HG03439 (cell line): ENCODE results near the gene KLHDC10.
"Not testable (repeated sequence)": the region's sequence is repeated elsewhere in the genome, so short reads cannot be mapped to it uniquely, and the experiment has no call there.

Experiments used
- ATAC-seq: cut with Tn5 transposase; IDR thresholded peaks from one replicate; pipeline ENCODE4 v1.9.1; 2021; ENCODE audit warnings: mild to moderate bottlenecking, moderate library complexity; ENCODE audit not compliant: unreplicated experiment

KLHDC10 gene

DNA sequence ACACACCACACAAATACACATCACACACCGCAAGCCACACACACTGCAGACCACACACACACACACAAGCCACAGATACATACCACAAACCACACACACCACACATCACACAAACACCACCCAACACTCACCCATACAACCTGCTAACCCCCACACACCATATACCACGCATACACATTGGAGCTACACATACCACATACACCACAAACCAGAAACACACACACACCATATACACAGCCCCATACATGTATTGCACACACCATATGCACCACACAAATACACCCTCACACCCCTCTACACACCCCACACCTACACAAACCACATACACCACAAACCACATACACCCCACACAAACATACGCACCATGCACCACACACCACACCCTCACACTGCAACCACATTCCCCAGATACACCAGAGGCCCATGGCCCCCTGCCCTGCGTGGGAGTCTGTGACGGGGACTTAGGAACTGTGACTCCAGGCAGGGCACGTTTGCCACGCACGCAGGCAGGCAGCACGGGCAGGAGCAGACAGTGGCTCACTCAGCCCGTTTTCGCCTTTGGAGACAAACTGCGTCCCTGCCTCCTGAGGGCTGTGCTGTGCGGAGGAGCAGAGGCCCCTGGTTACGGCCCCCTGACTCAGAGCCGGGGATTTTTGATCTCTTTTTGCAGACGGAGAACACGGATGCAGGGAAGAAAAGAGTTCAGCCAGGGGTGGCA is 82.3 kb downstream of the KLHDC10 start:
- ATAC-seq, result no peak

DNA sequence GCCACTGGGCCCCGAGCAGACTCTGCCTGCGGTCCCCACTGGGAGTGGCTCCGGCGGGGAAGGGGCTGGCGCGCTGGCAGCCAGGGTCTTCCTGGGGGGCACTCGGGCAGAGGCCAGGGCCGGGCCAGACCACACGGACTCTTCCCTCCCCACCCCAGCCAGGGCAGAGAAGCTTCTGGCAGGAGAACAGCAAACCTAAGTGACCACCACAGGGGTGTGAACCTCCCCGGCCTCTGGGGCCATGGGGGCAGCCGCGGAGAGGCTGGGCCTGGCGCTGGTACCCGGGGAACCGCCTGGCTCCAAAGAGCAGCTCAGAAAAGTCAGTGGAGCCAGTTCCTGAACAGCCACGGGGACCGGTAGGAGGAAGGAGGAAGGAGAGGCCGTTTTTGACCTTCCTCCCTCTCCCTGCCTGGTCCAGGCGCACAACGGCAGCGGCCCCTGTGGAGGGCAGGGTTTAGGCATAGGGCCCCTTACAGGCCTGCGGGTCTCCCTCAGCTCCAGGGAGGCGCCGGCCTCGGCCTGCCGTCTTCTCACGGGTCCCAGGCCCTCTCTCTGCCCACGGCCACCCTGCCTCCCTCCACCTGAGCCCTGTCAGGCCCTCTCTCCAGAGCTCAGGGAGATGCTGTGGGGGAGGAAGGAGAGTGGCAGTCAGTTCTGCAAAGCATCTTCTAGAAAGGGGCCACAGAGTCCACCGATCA is 83.0 kb downstream of the KLHDC10 start:
- ATAC-seq, result no peak

DNA sequence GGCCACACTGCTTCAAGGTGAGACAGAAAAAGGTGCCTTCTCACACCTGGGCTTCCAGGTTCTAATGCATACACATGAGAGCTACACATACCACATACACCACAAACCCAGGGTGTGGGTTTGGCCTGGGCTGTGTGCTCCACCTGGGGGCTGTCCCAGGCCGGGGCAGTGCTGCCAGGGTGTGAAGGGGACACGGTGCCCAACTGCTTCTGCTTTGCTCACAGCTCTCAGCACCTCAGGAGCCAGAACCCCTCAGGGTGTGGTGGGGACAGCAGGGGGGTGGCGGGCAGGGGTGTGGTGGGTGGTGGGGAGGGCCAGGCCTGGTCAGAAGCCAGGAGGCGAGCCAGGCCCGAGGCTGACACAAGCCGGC is 83.8 kb downstream of the KLHDC10 start:
- no peak for ATAC-seq

DNA sequence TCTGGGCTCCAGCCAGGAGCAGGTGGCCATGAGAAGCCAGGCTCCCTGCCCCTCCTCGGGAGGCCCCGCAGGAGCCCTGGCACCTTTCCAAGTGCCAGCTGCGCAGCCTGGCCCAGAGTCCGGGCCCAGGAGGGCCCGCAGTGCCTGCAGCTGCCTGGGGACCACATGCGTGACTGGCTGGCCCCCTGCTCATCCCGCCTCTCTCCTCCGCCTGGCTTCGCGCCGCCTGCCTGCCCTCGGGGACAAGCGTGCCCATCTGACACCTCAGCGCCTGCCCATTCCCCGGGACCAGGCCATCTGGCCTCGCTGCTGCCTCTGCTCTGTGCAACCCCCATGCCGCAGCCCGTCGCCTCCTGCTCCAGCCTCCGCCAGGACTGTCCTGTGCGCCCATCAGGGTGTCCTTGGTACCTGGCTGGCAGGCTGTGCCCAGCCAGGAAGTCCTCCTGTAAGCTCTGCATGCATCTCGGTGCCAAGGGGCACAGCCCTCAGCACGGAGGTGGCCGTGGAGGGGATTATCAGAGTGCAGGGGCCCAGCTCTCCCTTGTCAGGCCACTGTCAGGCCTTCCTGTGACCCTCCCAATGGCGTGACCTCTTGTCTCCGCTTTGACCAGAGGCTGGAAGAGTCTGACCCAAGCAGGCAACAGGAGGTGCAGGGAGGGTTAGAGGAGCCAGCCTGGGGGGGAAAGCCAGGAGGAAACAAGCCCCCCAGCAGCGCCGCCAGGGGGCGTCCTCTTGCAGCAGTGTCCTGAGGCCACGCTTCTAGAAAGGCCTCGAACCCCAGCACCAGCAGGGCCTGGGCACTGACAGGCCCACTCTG is 84.4 kb downstream of the KLHDC10 start:
- ATAC-seq, result no peak

DNA sequence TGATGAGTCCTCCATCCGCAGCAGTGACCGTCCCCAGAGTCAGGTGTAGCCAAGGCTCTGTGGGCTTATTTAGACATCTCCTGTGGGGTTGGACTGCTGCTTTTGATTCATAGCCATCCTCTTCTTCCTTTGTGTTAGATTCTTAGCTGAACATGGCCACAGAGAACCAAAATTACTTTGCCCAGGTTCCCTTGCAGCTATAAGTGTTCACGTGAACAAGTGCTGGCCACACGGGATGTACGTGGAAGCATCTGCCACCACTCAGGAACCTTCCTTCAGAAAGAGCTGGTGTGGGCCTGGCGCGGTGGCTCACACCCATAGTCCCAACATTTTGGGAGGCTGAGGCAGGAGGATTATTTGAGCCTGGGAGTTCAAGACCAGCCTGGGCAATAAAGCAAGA is 85.8 kb downstream of the KLHDC10 start:
- no peak for ATAC-seq

DNA sequence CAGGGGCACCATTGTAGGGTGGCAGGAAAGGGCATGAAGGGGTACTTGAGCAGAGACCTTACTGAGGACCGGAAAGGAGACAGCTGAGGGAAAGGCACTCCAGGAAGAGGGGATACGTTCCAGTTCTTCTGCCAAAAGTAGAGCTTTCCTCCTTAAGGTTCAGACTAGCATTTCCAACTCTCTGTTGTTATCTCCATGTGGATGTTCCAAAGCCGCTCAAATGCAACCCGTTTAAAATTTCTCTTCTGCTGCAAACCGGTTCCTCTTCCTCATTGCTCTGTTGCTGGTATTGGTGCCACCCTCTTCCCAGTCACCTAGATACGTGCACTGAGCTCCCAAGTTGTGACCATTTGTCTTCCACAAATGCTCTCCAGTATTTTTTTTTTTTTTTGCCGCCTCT is 87.4 kb downstream of the KLHDC10 start:
- ATAC-seq, result no peak

DNA sequence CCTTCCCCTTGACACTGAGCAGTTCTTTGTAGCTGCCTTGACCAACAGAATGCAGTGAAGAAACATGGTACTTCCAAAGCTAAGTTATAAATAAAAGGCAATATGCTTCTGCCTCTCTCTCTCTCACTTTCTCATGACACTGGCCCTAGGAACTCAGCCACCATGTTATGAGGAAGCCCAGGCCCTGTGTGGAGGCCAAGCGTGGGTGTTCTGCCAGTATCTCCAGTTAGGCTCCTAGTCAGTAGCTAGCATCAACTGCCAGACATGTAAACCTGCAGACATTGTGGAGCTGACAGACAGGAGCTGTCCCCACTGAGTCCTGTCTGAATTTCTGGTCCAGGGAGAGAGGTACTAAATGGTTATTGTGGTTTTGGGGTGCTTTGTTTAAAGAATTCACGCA is 89.7 kb downstream of the KLHDC10 start:
- ATAC-seq, result no peak

DNA sequence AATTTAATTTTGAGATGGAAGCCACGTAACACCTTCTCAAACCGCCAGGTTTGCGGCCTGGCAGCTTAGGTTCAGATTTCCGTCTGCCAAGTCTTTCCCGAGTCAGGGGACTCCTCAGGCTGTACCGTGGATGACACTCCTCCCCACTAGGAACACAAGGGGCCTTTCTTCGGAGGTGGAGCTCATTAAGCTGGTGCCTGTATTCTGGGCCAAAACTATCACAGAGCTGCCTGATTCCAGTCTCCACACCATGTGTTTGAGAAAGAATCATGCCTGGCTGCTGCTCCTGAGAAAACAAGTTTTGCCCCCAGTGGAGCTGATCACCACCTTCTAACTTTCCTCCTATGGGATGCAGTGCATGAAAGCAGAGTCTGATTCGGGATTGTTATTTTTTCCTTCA is 90.1 kb downstream of the KLHDC10 start:
- ATAC-seq, result no peak

DNA sequence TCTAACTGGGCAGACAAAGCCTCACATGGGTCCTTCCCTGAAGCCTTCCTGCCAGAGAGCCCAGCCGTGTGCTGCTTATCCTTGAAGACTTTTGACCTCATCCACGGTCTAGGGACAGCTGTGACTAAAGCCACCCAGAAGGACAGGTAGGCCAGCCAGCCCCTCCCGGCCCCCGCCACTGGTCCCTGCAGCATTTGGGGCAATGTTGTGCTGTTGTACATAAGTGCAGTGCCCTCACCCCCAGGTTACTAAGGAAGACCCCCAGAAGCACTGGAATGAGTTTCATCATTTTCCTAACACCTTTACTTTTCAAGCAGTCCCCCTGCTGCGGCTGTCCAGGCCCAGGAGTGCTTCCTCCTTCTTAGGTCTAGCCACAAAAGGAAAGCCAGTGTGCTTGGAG is 91.9 kb downstream of the KLHDC10 start:
- no peak for ATAC-seq

DNA sequence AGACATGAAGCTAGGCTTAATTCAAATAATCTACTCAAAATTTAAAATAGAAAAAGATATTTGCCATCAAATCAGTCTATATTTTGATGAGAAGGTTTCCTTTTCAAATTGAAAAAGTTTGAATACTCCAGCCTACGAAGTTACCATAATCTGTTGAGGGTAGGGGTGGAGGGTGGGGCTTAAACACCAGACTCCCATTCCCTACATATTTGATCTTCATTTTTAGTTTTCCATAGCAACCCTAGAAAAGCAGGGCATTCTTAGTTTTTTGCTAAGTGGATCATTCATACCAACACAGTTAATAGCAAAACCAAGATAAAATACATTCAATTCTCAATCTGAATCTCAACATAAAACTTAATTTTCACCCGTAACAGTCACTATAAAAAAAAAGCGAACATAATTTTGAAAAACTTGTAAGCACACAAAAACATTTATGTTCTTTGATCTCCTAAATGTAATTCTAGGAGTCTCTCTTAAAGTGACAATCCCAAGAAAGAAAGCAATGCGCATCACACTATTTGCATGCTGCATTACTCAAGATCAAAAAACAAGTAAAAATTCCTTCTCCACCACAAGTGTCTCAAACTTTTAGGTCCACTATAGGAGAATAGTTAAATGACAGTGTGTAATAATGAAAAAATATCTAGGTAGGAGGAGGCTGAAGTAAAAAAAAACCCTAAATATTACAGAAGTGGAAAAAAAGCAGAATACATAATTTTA is 104.1 kb downstream of the KLHDC10 start:
- ATAC-seq, result no peak

DNA sequence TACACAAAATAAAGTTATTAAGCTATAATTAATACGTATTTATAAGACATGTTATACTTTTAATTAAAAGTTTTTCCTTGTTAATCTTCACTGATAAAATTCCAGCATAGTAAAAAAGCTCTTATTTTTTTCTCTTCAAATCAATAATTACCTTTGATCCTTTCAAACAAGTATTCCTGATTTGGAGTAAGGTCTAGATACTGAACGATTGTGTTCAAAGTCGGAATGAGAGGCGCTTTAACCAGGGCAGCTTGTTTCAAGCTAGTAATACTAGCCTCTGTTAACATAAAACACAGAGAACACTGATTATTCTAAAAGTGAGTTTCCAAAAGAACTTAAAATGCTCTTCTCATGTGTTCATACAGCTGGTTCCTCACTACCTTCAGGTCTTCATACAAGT is 107.9 kb downstream of the KLHDC10 start:
- ATAC-seq, result no peak

DNA sequence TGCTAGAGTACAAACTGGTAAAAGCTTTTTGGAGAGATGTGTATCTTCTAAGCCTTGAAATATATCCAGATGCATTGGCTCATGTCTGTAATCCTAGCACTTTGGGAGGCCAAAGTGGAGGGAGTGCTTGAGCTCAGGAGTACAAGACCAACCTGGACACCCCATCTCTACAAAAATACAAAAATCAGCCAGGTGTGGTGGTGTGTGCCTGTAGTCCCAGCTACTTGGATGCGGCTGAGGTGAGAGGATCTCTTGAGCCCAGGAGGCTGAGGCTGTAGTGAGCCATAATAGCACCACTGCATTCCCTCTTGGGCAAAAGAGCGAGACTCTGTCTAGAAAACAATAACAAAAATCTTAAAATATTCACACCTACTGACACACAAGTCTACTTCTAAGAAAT is 109.3 kb downstream of the KLHDC10 start:
- ATAC-seq, result no peak

DNA sequence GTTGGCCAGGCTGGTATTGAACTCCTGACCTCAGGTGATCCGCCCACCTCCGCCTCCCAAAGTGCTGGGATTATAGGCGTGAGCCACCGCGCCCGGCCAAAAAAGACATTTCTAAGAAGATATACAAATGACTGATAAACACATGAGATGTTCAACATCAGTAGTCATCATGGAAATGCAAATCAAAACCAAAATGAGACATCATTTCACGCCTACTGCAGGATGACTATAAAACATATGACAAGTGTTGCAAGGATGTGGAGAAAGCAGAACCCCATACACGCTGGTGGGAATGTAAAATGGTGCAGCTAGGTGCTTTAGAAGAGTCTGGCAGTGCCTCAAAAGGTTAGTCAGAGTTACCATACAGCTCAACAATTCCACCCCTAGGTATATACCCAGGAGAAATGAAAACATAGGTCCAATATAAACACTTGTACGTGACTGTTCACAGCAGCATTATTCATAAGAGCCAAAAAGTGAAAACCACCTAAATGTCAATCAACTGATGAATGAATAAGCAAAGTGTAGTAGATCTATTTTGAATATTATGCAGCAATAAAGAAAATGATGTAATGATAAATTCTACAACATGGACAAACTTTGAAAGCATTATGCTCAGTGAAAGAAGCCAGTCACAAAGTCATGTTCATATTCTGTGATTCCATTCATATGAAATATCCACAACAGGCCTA is 110.4 kb downstream of the KLHDC10 start:
- ATAC-seq, result no peak

DNA sequence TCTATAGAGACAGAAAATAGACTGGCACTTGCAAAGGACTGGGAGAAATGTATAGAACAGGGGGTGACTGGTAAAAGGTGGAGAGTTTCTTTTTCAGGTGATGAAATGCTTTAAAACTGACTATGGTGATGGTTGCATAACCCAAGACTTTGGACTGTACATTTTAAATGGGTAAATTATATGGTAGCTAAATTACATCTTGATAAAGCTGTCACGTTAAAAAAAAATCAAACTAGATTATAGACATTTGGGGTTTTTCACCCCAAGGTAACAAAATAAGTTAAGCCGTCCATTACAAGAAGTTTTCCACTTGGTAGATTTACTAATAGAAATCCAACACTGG is 110.9 kb downstream of the KLHDC10 start:
- ATAC-seq, result no peak

DNA sequence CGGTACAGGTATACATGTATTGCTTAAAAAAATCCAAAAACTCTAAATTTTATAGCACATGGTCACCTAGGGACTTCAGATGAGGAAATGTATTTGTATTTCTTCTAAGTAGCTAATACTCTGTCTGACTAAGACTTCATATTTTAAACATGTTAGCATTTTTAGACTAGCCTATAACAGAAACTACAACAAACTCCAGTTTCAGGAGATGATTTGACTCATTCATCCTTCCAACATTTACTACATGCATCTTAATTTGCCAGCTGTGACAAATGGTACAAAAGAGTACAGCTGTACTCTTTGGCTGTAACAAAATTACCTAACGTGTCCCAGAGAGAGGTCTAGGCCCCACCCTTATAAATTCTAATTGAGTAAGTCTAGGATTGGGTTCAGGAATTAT is 112.7 kb downstream of the KLHDC10 start:
- ATAC-seq, result peak; percentile 67

DNA sequence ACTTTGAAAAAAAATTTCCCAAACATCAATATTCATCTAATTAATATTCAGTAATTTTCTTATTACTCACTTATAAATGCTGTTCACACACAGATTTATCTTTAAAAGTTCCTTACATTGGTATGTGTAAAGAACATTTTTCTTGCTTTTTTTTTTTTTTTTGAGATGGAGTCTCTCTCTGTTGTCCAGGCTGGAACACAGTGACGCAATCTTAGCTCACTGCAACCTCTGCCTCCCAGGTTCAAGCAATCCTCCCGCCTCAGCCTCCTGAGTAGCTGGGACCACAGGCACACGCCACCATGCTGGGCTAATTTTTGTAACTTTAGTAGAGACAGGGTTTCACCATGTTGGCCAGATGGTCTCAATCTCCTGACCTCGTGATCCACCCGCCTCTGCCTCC is 114.0 kb downstream of the KLHDC10 start:
- not testable (repeated sequence) for ATAC-seq
